ENCODE measurements around the gene PDE7B.

Gene PDE7B

GRCh38 chr6:135851442-135852271, at the start of gene PDE7B:
Gene PDE7B, plus strand, starts transcription at chr6:135851701.
- peak; percentile 31 for FAIRE-seq
- DNase-seq (ENCODE audit: insufficient read length, low spot score) = peak; percentile 14

GRCh38 chr6:135801755-135802465, 49.6 kb upstream of the PDE7B start:
- FAIRE-seq = no peak
- DNase-seq (ENCODE audit: insufficient read length, low spot score) = no peak

- DNase-seq (ENCODE audit: insufficient read length, low spot score) (no peak), FAIRE-seq (no peak)
Measured at GRCh38 chr6:135810486-135810885, 41.0 kb upstream of the PDE7B start.

DNA sequence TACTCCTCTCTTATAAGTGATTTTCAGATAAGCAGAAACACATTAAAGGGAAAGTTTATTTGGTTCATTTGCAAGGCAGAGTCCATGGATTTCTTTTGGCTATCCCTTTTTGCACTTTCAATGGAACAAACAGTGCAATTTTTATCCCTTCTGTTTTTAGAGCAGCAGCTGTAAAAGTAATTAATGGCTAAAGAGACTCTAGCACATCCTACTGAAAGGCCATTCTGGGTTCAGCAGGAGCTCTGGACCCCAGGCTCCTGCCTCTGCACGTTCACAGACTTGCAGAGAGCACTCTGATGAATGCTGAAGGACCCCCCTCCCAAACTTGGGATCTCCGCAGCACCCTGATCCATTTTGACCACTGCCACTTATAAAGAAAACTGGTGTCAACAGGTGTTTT, 40.3 kb upstream of the PDE7B start:
- DNase-seq (ENCODE audit: insufficient read length, low spot score) (no peak), FAIRE-seq (no peak)

- FAIRE-seq = no peak
- no peak for DNase-seq (ENCODE audit: insufficient read length, low spot score)
Measured at GRCh38 chr6:135811644-135812526, 39.6 kb upstream of the PDE7B start.

DNA sequence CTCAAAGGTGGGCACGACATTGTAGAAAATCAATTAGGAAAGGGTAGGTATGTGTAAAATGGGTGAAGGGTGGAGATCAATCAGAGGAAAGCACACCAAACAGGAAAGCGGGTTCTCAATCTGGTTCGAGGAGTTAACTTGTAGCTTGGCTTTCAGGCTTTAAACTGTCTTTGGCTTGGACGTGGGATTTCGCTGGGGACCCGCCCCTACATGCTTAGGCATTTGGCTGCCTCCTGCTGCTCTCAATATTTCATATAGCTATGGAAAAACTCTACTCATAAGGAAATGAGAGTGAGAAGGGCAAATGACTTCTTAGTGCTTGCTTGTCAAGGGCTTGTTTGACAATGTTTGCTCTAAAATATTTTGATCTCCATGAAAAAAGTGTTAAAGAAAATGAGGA, 38.1 kb upstream of the PDE7B start:
- DNase-seq (ENCODE audit: insufficient read length, low spot score) (no peak), FAIRE-seq (no peak)

DNA sequence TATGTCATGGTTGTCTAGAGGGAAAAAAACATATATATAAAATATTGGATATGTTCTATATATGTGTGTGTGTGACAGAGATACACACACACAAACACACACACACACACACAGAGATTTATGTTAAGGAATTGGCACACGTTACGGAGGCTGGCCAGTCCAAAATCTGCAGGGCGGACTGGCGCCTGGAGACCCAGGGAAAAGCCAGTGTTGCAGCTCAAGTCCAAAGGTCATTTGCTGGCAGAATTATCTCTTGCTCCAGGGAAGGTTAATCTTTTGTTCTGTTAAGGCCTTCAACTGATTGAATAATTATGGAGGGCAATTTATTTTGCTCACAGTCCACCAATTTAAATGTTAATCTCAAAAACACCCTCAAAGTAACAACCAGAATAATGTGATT, 37.5 kb upstream of the PDE7B start:
- FAIRE-seq (no peak), DNase-seq (ENCODE audit: insufficient read length, low spot score) (no peak)

DNA sequence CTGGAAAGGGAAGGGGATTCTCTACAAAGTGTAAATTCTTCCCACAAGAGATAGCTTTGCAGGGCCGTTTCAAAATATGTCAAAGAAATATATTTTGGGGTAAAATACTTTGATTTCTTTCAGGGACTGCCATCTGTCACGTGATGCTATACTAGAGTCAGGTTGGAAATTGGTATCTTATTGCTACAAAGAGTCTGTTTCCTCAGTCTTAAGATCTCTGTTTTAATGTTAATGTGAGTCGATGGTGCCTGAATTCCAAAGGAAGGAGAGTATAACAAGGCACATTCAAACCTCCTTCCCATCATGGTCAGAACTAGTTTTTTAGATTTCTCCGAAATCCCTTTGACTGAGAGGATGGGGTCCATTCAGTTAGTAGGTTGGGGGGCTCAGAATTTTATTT, 36.3 kb upstream of the PDE7B start:
- FAIRE-seq (no peak), DNase-seq (ENCODE audit: insufficient read length, low spot score) (no peak)

GRCh38 chr6:135817035-135817434, 34.5 kb upstream of the PDE7B start:
- DNase-seq (ENCODE audit: insufficient read length, low spot score) = no peak

GRCh38 chr6:135819665-135820064, 31.8 kb upstream of the PDE7B start:
- FAIRE-seq = no peak
- no peak for DNase-seq (ENCODE audit: insufficient read length, low spot score)

More at GRCh38 chr6:135817035-135817434, 34.5 kb upstream of the PDE7B start:
- FAIRE-seq = no peak

DNA sequence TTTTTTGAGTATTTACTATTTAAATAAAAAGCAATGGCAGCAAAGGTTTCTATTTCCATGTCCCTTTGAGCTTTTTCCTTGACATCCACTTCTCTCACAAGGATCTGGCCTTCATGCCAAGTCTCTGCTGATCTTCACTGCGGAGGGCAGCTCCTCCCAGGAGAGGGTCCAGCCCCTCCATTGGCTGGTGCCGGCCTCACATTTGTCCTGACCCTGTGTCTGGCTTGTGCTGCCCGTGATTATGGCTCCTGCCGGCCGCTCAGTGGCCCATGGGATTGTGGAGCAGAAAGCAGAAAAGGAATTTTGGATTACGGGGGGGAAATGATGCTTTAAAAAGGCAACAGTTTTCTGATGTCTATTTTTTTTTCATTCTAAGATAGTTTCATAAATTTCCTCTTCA, 31.2 kb upstream of the PDE7B start:
- DNase-seq (ENCODE audit: insufficient read length, low spot score) (no peak), FAIRE-seq (no peak)

GRCh38 chr6:135823851-135824250, 27.6 kb upstream of the PDE7B start:
- FAIRE-seq (no peak), DNase-seq (ENCODE audit: insufficient read length, low spot score) (no peak)

DNA sequence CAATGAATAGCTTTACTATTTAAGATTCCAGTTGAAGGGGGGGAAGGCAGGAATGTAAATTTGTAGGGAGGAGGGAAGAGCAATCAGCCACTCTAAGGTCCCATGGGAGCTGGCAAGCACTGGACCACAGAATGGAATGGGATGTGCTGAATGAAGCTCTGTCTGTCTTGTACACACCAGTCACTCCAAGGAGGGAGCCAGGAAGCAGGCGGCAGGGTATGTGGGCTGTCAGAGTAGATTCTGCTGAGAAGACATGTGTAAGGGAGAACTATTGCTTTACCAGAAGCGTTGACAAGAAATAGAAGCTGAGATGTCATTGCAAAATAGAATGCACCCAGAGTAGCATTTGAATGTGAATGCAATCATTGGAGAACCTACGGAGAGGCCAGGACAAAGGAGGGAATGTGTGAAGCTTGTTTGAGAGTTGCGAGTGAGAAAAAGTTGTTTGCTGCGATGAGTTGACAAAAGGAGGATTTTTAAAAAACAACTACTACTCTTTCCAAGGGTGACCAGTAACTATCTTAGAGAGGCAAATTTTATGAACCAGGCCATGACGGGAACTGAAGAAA, 25.2 kb upstream of the PDE7B start:
- DNase-seq (ENCODE audit: insufficient read length, low spot score) (no peak), FAIRE-seq (no peak)

GRCh38 chr6:135828021-135828420, 23.5 kb upstream of the PDE7B start:
- FAIRE-seq (no peak), DNase-seq (ENCODE audit: insufficient read length, low spot score) (no peak)

DNA sequence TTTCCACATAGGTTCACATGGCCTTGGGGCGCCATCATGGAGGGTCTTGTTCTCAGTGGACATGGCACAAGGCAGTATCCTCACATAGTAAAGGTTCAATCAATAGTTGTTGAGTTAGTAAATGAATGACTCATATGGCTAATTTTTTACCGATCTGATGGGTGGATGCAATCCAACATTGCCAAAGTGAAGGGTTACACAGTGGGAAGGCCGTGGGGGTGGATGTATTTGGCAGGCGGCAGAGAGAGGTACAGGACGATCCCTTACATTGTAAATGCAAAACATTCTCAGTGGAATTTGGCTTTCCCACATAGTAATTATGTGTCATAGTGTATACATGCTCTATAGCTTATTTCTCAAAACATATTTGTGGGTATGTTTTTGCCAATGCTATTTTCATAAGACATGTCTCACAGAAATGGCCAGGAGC, 21.0 kb upstream of the PDE7B start:
- FAIRE-seq (no peak), DNase-seq (ENCODE audit: insufficient read length, low spot score) (no peak)

- no peak for FAIRE-seq
- no peak for DNase-seq (ENCODE audit: insufficient read length, low spot score)
Measured at GRCh38 chr6:135831016-135831415, 20.5 kb upstream of the PDE7B start.

DNA sequence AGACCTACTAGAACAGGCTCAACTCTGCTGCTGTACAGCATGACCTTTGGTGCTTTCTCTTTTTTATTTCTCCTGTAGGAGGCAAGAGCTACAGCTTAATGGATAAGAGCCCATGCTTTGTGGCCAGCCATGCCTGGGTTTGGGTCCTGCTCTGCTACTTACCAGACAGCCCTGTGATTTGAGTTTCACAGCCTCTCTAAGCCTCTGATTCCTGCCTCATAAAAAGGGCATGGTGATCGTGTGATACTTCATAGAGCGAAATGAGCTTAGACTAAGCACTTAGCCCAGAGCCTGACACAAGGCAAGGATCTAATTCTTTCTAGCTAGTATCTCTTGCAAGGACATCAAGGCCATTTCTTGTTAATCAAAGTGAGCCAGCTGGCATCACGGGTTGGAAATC, 19.3 kb upstream of the PDE7B start:
- FAIRE-seq (no peak), DNase-seq (ENCODE audit: insufficient read length, low spot score) (no peak)

DNA sequence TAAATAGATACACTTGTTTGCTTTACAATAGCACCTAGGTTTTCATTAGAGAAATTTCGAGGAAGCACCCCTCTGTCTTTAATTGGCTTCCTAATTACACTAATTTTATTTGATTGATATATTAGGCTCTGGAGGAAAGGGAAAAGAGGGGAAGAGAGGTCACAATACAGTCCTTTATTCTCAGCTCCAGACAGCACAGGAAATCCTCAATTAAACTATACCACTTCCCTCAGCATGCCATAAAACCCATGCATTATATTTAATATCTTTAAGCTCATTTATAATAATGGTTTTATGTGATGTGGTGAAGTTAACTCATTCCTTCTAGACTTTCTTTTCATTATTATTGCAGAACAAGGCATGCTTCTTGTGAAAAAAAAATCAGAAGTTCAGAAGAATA, 17.7 kb upstream of the PDE7B start:
- no peak for DNase-seq (ENCODE audit: insufficient read length, low spot score)
- FAIRE-seq = no peak

DNA sequence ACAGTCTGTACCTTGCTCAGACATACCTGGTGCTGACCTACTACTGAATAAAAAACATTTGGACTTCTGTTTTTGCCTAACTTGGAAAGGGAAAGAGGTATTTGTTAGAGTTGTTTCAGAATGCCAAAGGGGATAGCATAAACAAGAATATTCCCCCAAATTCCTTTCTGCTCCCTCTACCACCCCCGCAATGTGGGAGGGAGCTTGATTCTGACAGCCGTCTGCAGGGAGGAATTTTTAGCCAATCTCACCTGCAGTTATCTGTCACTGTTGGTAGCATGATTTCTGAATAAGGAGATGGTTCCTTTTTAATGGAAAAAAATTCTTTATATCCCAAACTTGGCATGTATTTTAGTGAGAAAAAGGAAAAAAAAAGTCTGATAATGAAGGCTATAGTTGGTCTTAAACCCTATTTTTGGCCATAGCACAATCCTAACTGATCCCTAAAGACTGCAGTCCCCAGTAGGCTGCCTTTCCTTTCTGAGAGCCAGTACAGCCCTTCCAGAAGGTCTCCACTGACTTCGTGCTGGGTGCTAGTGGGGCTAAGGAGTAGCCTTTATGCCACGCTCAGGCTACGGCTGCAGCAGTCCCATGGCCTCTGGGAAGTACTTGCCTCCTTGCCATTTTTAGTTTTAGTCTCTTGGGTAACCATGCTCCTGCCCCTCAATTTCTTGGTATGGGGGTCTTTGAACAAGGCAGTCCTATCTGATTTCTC, 13.6 kb upstream of the PDE7B start:
- DNase-seq (ENCODE audit: insufficient read length, low spot score) (no peak), FAIRE-seq (no peak)

- no peak for DNase-seq (ENCODE audit: insufficient read length, low spot score)
- FAIRE-seq = no peak
Measured at GRCh38 chr6:135839121-135839520, 12.4 kb upstream of the PDE7B start.
